GM12878 (cell line): ENCODE measurements around the gene FAM222A. TPM values are rescaled to one million over a fixed set of nuclear protein-coding genes. Genes with fewer than 3 reads are reported as not detected.

Experiments used
- ATAC-seq: fragments of 200-7000 bp; cut with Tn5 transposase; 3 replicates; pipeline ENCODE4 v1.9.1; 2020; ENCODE audit warnings: mild to moderate bottlenecking, moderate library complexity
- BruUV-seq: library from RNA; stranded (reverse); fragments of 400-500 nt; replicated peaks from 2 replicates; lab custom pipeline; 2021; lab: Mats Ljungman, UMichigan
- CTCF ChIA-PET: fragments of 300-600 bp; sonication (Branson Sonifier 250); formaldehyde crosslinking; extraction: SDS; loops from one replicate; lab custom pipeline; 2021; ENCODE audit warnings: inconsistent platforms; lab: Yijun Ruan, JAX
- POLR2A ChIA-PET: fragments of 350-600 bp; formaldehyde crosslinking; extraction: SDS; loops from one replicate; lab custom pipeline; 2021; ENCODE audit warnings: inconsistent platforms; lab: Charles Lee
- RAD21 ChIA-PET: fragments of 300-600 bp; sonication (Branson Sonifier 250); formaldehyde crosslinking; loops from one replicate; lab custom pipeline; 2023; ENCODE audit warnings: antibody characterized with exemption; ENCODE audit not compliant: unreplicated experiment; lab: Charles Lee
- SMC1A ChIA-PET: fragments of 300-600 bp; sonication (Branson Sonifier 250); formaldehyde crosslinking; loops from one replicate; lab custom pipeline; 2023; ENCODE audit not compliant: unreplicated experiment, uncharacterized antibody; lab: Charles Lee
- DNase-seq: peaks from one replicate; pipeline ENCODE4 v3.0.0-alpha.2; 2011; ENCODE audit warnings: low read depth, low spot score
- FAIRE-seq: peaks from 3 replicates; lab custom pipeline; 2011; peaks lifted over from hg19 to GRCh38; lab: Jason Lieb, UNC
- H2AFZ ChIP-seq: 2 replicates; pipeline ENCODE4 v1.6.0; 2011; ENCODE audit warnings: low read depth, low read length, control low read depth; ENCODE audit not compliant: control insufficient read depth
- H3K27ac ChIP-seq: 2 replicates; pipeline ENCODE4 v1.5.1; 2011; ENCODE audit warnings: control low read depth; ENCODE audit not compliant: control insufficient read depth, insufficient read depth
- H3K27me3 ChIP-seq, 2 experiments: replicated peaks in 1 of 2; 2 replicates each; pipeline versions ENCODE4 v1.6.0 to v1.6.1; 2011; ENCODE audit warnings: low read length in 1 of 2; ENCODE audit not compliant: control insufficient read depth in 2 of 2, insufficient read depth in 2 of 2
- H3K36me3 ChIP-seq, 2 experiments: 2 replicates each; pipeline ENCODE4 v1.5.1; 2011; ENCODE audit warnings: low read length in 1 of 2; ENCODE audit not compliant: control insufficient read depth in 2 of 2, insufficient read depth in 2 of 2
- H3K4me1 ChIP-seq: 2 replicates; pipeline ENCODE4 v1.6.1; 2011; ENCODE audit warnings: mild to moderate bottlenecking, low read length, moderate library complexity, mixed read lengths; ENCODE audit not compliant: control insufficient read depth, insufficient read depth
- H3K4me2 ChIP-seq: 2 replicates; pipeline ENCODE4 v1.6.0; 2011; ENCODE audit warnings: control low read depth; ENCODE audit not compliant: control insufficient read depth, insufficient read depth
- H3K4me3 ChIP-seq: fragments of 200-600 bp; sonication (generic); 2 replicates; pipeline ENCODE4 v1.5.1; 2016
- H3K79me2 ChIP-seq: 2 replicates; pipeline ENCODE4 v1.6.0; 2011; ENCODE audit warnings: low read length; ENCODE audit not compliant: control insufficient read depth, insufficient read depth
- H3K9ac ChIP-seq: 2 replicates; pipeline ENCODE4 v1.8.0; 2011; ENCODE audit warnings: low read length, control low read depth, mixed read lengths; ENCODE audit not compliant: control insufficient read depth, insufficient read depth
- H3K9me3 ChIP-seq: replicated peaks from 3 replicates; pipeline ENCODE4 v1.5.1; 2011; ENCODE audit warnings: mild to moderate bottlenecking, low read length; ENCODE audit not compliant: control insufficient read depth, insufficient read depth
- H4K20me1 ChIP-seq: 2 replicates; pipeline ENCODE4 v1.6.0; 2011; ENCODE audit not compliant: control insufficient read depth, insufficient read depth
- BCL3 ChIP-seq: IDR thresholded peaks from 2 replicates; pipeline ENCODE4 v1.6.1; 2011; ENCODE audit warnings: borderline replicate concordance, low read depth, mild to moderate bottlenecking, moderate library complexity, low read length; ENCODE audit not compliant: insufficient read depth, poor library complexity, severe bottlenecking
- BHLHE40 ChIP-seq, 2 experiments: fragments of 450-650 bp in 1 of 2; IDR thresholded peaks; 2 replicates each; pipeline ENCODE4 v1.6.1; 2011 to 2017; ENCODE audit warnings: low read depth in 2 of 2, borderline replicate concordance in 1 of 2, improper control_type of control experiment in 1 of 2, low read length in 1 of 2, mild to moderate bottlenecking in 1 of 2
- BRCA1 ChIP-seq: IDR thresholded peaks from 2 replicates; pipeline ENCODE4 v1.6.1; 2011; ENCODE audit warnings: low read depth, low read length, improper control_type of control experiment
- CBX3 ChIP-seq: fragments of 200-600 bp; sonication (generic); IDR thresholded peaks from 2 replicates; pipeline ENCODE4 v1.6.1; 2016; ENCODE audit warnings: low read depth, borderline replicate concordance
- E4F1 ChIP-seq: fragments of 450-650 bp; IDR thresholded peaks from 2 replicates; pipeline ENCODE4 v1.6.1; 2018; ENCODE audit warnings: borderline replicate concordance, mild to moderate bottlenecking; ENCODE audit not compliant: partially characterized antibody
- ESRRA ChIP-seq: IDR thresholded peaks from 2 replicates; pipeline ENCODE4 v1.6.1; 2012; ENCODE audit warnings: mild to moderate bottlenecking, low read length, improper control_type of control experiment
- FOS ChIP-seq: IDR thresholded peaks from 3 replicates; pipeline ENCODE4 v1.6.1; 2011; ENCODE audit warnings: borderline replicate concordance; ENCODE audit not compliant: insufficient read length; ENCODE audit errors: extremely low read depth
- HDAC6 ChIP-seq: fragments of 200-600 bp; sonication (generic); IDR thresholded peaks from one replicate; pipeline ENCODE4 v1.8.0; 2017; ENCODE audit warnings: antibody characterized with exemption; ENCODE audit not compliant: unreplicated experiment
- LARP7 ChIP-seq: fragments of 450-650 bp; IDR thresholded peaks from 2 replicates; pipeline ENCODE4 v1.6.1; 2017; ENCODE audit warnings: mild to moderate bottlenecking
- MEF2B ChIP-seq: fragments of 450-650 bp; IDR thresholded peaks from 2 replicates; pipeline ENCODE4 v1.6.1; 2018; ENCODE audit warnings: mild to moderate bottlenecking, moderate library complexity; ENCODE audit not compliant: partially characterized antibody, poor library complexity, severe bottlenecking
- MXI1 ChIP-seq: fragments of 150-350 bp; IDR thresholded peaks from 2 replicates; pipeline ENCODE4 v1.6.1; 2011; ENCODE audit warnings: low read depth, mild to moderate bottlenecking, inconsistent platforms, low read length, improper control_type of control experiment
- NBN ChIP-seq: fragments of 450-650 bp; IDR thresholded peaks from 2 replicates; pipeline ENCODE4 v1.6.1; 2016
- RAD51 ChIP-seq: fragments of 450-650 bp; IDR thresholded peaks from 2 replicates; pipeline ENCODE4 v1.6.1; 2016; ENCODE audit warnings: moderate library complexity, mild to moderate bottlenecking, inconsistent platforms
- RBBP5 ChIP-seq: fragments of 200-600 bp; sonication (generic); conservative IDR thresholded peaks from 2 replicates; pipeline ENCODE4 v1.6.1; 2016
- RCOR1 ChIP-seq: conservative IDR thresholded peaks from 2 replicates; pipeline ENCODE4 v1.6.1; 2012; ENCODE audit warnings: low read depth, low read length, improper control_type of control experiment
- RELA ChIP-seq: fragments of 450-650 bp; IDR thresholded peaks from 2 replicates; pipeline ENCODE4 v1.8.0; 2014; ENCODE audit warnings: borderline replicate concordance; ENCODE audit not compliant: partially characterized antibody
- SREBF2 ChIP-seq: IDR thresholded peaks from 2 replicates; pipeline ENCODE4 v1.6.1; 2012; ENCODE audit warnings: mild to moderate bottlenecking, low read length
- SRF ChIP-seq, 2 experiments: IDR thresholded peaks; 2 replicates each; pipeline ENCODE4 v1.6.1; 2011; ENCODE audit warnings: low read depth in 2 of 2, low read length in 2 of 2, mild to moderate bottlenecking in 1 of 2, moderate library complexity in 1 of 2
- WGBS: methylation state at CpG from one replicate; pipeline ENCODE4 v1.1.6; 2016; ENCODE audit warnings: low lambda C conversion rate; ENCODE audit not compliant: insufficient replicate concordance, insufficient coverage; ENCODE audit errors: missing lambda C conversion rate; 5-methylcytosine and 5-hydroxymethylcytosine counted together
- in situ Hi-C: fragments of 300-500 bp; cut with MboI; formaldehyde crosslinking; loops from 9 replicates; pipeline ENCODE4 v1.14.3; 2018; ENCODE audit warnings: mixed read lengths
- intact Hi-C: fragments of 100-400 bp; cut with micrococcal nuclease; formaldehyde crosslinking; loops from one replicate; pipeline ENCODE4 v1.14.2; 2022; ENCODE audit not compliant: unreplicated experiment
- polyA plus RNA-seq, 11 experiments: library from polyadenylated mRNA; depleted of rRNA in 4 of 11; unstranded in 6 of 11; stranded (reverse) in 5 of 11; fragments of >200 nt; fragmentation: Nextera tagmentation in 4 of 11; fragmentation: Illumina TruSeq in 1 of 11; extraction: Ambion mirVana in 4 of 11; extraction: Trizol in 1 of 11; gene quantifications; 1 replicate in 1 of 11; 2 replicates in 10 of 11; pipeline versions ENCODE4 v1.2.1 to v1.2.3, GENCODE V29; 2011 to 2016; ENCODE audit warnings: inconsistent platforms in 2 of 11, missing spikeins in 2 of 11, low read depth in 1 of 11
- total RNA-seq, 4 experiments: library from RNA; depleted of rRNA in 3 of 4; stranded (reverse); fragments of >200 nt in 3 of 4; fragmentation: Illumina TruSeq in 1 of 4; extraction: Trizol in 1 of 4; gene quantifications; 2 replicates each; pipeline versions ENCODE4 v1.2.1 to v1.2.3, GENCODE V29; 2013 to 2021

Gene FAM222A
- total and polyA plus RNA-seq, 10 of the 15 experiments (the other 5 are each of a cell fraction or from before 2014, with no cell fraction given): 0.04 to 0.49 (median 0.14) TPM; not detected in 3

- no peaks in the 10 kb centered on the region for H3K36me3 ChIP-seq
- intact Hi-C loops (no loop called here), in situ Hi-C loops (no loop called here)
- RAD21 ChIA-PET: no interaction called here
- no TSS peak for BruUV-seq
- no peak for TF ChIP-seq MEF2B
- TF ChIP-seq BHLHE40 (IDR thresholded peaks at IDR 0.05; ENCODE audit: borderline replicate concordance in 1 of 2, low read depth in 2 of 2, low read length in 1 of 2): no peak
- no peak for TF ChIP-seq RCOR1
- no peak for TF ChIP-seq BRCA1
- no peak for TF ChIP-seq RAD51
- TF ChIP-seq E4F1: no peak
- TF ChIP-seq MXI1: no peak
- TF ChIP-seq HDAC6: no peak
- no peak for TF ChIP-seq SREBF2
- TF ChIP-seq BCL3: no peak
- no peak for TF ChIP-seq LARP7
- no peak for TF ChIP-seq RELA
- no peak for TF ChIP-seq RBBP5
- no peak for TF ChIP-seq FOS
- TF ChIP-seq SRF (IDR thresholded peaks at IDR 0.05; ENCODE audit: low read depth in 2 of 2, low read length in 2 of 2): no peak
- no peak for TF ChIP-seq CBX3
- TF ChIP-seq NBN: no peak
- no peak for TF ChIP-seq ESRRA
- WGBS: 13% methylated on average over 15 of the region's 16 CpGs
- CTCF ChIA-PET: interaction anchor here (0.8 to 1.3 kb wide), 2 partner anchors 10 to 84 kb away, joined by 3 to 4 read pairs; no protein-coding TSS in a partner anchor
- no peak overlapping the region for H3K9ac ChIP-seq
- H3K27ac ChIP-seq: no peak overlapping the region
- no peaks in the 10 kb centered on the region for H3K4me1 ChIP-seq
- SMC1A ChIA-PET: no interaction called here
- POLR2A ChIA-PET: interaction anchor here (0.6 kb wide), 1 partner anchor 1259 kb away, joined by 3 read pairs; no protein-coding TSS in a partner anchor
- FAIRE-seq (no peak), ATAC-seq (no peak), DNase-seq (no peak)
- no peaks in the 10 kb centered on the region for H3K79me2 ChIP-seq
- no peak overlapping the region for H2AFZ ChIP-seq
- H4K20me1 ChIP-seq: no peaks in the 10 kb centered on the region
- H3K4me2 ChIP-seq: no peak overlapping the region
- no peak overlapping the region for H3K4me3 ChIP-seq
- H3K9me3 ChIP-seq: no peaks in the 10 kb centered on the region; the same call in 2 of the 3 replicates
- H3K27me3 ChIP-seq: no peaks in the 10 kb centered on the region
Measured at GRCh38 chr12:109760930-109761921, 47.6 kb downstream of the FAM222A start.
